Measurements from ENCODE around the gene LSM3. TPM values are rescaled to one million over a fixed set of nuclear protein-coding genes. Genes with fewer than 3 reads are reported as not detected.

The LSM3 gene
- total RNA-seq, 2 experiments from 2014 or later, result 12.4 to 21.9 TPM

DNA sequence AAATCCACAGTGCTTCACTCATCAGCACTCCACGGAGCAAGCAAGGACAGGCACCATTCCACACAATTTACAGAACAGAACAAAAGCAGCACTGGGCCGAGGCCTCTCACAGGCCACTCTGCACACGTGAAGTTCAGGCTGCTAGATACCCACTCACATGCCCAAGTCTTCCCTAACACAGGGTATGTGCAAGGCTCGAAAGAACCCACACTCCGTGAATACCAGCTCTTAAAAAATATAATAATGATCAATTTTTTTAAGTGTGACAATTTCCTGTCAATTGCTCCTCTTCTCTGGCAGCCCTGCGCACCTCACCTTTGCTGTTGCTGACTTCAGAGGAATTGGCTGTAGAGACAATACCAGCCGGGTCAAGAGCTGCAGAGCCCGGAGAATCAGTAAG lies 19.2 kb upstream of the LSM3 start:
- H3K4me3 ChIP-seq (ENCODE audit: low read depth, low read length, poor library complexity, severe bottlenecking), result no peak overlapping the region
- H3K4me1 ChIP-seq (ENCODE audit: insufficient read depth, low read length, poor library complexity, severe bottlenecking), result no peaks in the 10 kb centered on the region
- intact Hi-C loops (cut with micrococcal nuclease; ENCODE audit: unreplicated experiment), result no loop called here
- H3K9me2 ChIP-seq (ENCODE audit: insufficient read depth, low read length), result no peaks in the 10 kb centered on the region
- TF ChIP-seq EZH2phosphoT487 (IDR thresholded peaks at IDR 0.05; ENCODE audit: borderline replicate concordance, low read depth, low read length), result no peak
- TF ChIP-seq, protein P1, sequence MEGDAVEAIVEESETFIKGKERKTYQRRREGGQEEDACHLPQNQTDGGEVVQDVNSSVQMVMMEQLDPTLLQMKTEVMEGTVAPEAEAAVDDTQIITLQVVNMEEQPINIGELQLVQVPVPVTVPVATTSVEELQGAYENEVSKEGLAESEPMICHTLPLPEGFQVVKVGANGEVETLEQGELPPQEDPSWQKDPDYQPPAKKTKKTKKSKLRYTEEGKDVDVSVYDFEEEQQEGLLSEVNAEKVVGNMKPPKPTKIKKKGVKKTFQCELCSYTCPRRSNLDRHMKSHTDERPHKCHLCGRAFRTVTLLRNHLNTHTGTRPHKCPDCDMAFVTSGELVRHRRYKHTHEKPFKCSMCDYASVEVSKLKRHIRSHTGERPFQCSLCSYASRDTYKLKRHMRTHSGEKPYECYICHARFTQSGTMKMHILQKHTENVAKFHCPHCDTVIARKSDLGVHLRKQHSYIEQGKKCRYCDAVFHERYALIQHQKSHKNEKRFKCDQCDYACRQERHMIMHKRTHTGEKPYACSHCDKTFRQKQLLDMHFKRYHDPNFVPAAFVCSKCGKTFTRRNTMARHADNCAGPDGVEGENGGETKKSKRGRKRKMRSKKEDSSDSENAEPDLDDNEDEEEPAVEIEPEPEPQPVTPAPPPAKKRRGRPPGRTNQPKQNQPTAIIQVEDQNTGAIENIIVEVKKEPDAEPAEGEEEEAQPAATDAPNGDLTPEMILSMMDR (conservative IDR thresholded peaks at IDR 0.05; ENCODE audit: low read length), result no peak
- DNase-seq (ENCODE audit: low spot score), result no peak
- no peak overlapping the region for H2AFZ ChIP-seq (ENCODE audit: low read length)
- peaks cover 95% of the 10 kb centered on the region for H3K36me3 ChIP-seq (ENCODE audit: insufficient read depth, low read length)
- H3K27ac ChIP-seq (ENCODE audit: low read depth, low read length, poor library complexity, severe bottlenecking), result no peak overlapping the region
- peaks cover 20% of the 10 kb centered on the region for H3K9me3 ChIP-seq (ENCODE audit: low read length)
- ChIA-PET CTCF (ENCODE audit: unreplicated experiment) (interaction anchor here (1.1 kb wide), 1 partner anchor 220 kb away, joined by 3 read pairs; no protein-coding TSS in a partner anchor), POLR2A (no interaction called here)
- H3K79me2 ChIP-seq (ENCODE audit: insufficient read depth, low read depth, low read length), result no peaks in the 10 kb centered on the region
- no peak overlapping the region for H3K4me2 ChIP-seq (ENCODE audit: low read length)
- no peaks in the 10 kb centered on the region for H4K20me1 ChIP-seq (ENCODE audit: insufficient read depth, low read length)
- no TSS peak for BruUV-seq (replicated peaks)

DNA sequence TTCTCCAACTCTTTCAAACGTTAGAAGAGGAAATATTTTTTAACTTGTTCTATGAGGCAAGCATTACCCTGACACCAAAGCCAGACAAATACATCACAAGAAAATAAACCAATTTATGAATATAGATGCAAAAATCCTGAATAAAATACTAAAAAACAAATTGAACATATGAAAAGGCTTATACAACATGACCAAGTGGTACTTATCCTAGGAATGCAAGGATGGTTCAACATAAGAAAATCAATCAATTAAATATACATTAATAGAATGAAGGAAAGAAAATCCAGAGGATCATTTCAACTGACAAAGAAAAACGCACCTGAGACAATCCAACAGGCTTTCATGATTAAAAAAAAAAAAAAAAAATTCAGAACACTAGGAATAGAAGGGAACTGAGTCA lies 17.3 kb upstream of the LSM3 start:
- no peak for DNase-seq (ENCODE audit: low spot score)
- TF ChIP-seq EZH2phosphoT487 (IDR thresholded peaks at IDR 0.05; ENCODE audit: borderline replicate concordance, low read depth, low read length), result no peak
- TF ChIP-seq, protein P1 (conservative IDR thresholded peaks at IDR 0.05; ENCODE audit: low read length), result no peak
- no peaks in the 10 kb centered on the region for H3K9me2 ChIP-seq (ENCODE audit: insufficient read depth, low read length)
- POLR2A ChIA-PET, result no interaction called here
- H4K20me1 ChIP-seq (ENCODE audit: insufficient read depth, low read length), result no peaks in the 10 kb centered on the region
- H3K79me2 ChIP-seq (ENCODE audit: insufficient read depth, low read depth, low read length), result no peaks in the 10 kb centered on the region
- no peaks in the 10 kb centered on the region for H3K4me1 ChIP-seq (ENCODE audit: insufficient read depth, low read length, poor library complexity, severe bottlenecking)
- no peak overlapping the region for H3K27ac ChIP-seq (ENCODE audit: low read depth, low read length, poor library complexity, severe bottlenecking)
- no peak overlapping the region for H2AFZ ChIP-seq (ENCODE audit: low read length)
- peaks cover 96% of the 10 kb centered on the region for H3K36me3 ChIP-seq (ENCODE audit: insufficient read depth, low read length)
- intact Hi-C loops (cut with micrococcal nuclease; ENCODE audit: unreplicated experiment), result no loop called here
- peaks cover 20% of the 10 kb centered on the region for H3K9me3 ChIP-seq (ENCODE audit: low read length)
- no peak overlapping the region for H3K4me3 ChIP-seq (ENCODE audit: low read depth, low read length, poor library complexity, severe bottlenecking)
- no peak overlapping the region for H3K4me2 ChIP-seq (ENCODE audit: low read length)
- BruUV-seq (replicated peaks), result no TSS peak
- CTCF ChIA-PET (ENCODE audit: unreplicated experiment), result no interaction called here

DNA sequence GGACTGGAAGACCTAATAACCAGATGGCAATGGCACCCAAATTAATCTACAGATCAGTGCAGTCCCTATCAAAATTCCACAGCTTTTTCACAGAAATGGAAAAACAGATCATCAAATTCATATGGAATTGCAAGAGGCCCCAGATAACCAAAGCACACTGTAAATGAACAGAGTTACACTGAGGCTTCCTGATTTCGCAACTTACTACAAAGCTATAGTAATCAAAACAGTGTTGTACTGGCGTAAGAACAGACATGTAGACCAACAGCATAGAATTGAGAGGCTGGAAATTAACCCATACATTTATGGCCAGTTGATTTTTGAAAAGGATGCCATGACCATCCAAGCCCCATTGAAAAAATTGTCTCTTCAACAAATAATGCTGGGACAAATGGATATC lies 16.4 kb upstream of the LSM3 start:
- H3K4me1 ChIP-seq (ENCODE audit: insufficient read depth, low read length, poor library complexity, severe bottlenecking), result no peaks in the 10 kb centered on the region
- CTCF ChIA-PET (ENCODE audit: unreplicated experiment), result no interaction called here

More for the DNA sequence above, 16.4 kb upstream of the LSM3 start:
- no peaks in the 10 kb centered on the region for H4K20me1 ChIP-seq (ENCODE audit: insufficient read depth, low read length)
- no peaks in the 10 kb centered on the region for H3K9me2 ChIP-seq (ENCODE audit: insufficient read depth, low read length)
- no peak overlapping the region for H2AFZ ChIP-seq (ENCODE audit: low read length)
- peaks cover 94% of the 10 kb centered on the region for H3K36me3 ChIP-seq (ENCODE audit: insufficient read depth, low read length)
- no peak overlapping the region for H3K4me2 ChIP-seq (ENCODE audit: low read length)
- H3K27ac ChIP-seq (ENCODE audit: low read depth, low read length, poor library complexity, severe bottlenecking), result no peak overlapping the region
- intact Hi-C loops (cut with micrococcal nuclease; ENCODE audit: unreplicated experiment), result no loop called here
- no TSS peak for BruUV-seq (replicated peaks)
- TF ChIP-seq, protein P1 (conservative IDR thresholded peaks at IDR 0.05; ENCODE audit: low read length), result no peak
- TF ChIP-seq EZH2phosphoT487 (IDR thresholded peaks at IDR 0.05; ENCODE audit: borderline replicate concordance, low read depth, low read length), result no peak
- no peak for DNase-seq (ENCODE audit: low spot score)
- H3K4me3 ChIP-seq (ENCODE audit: low read depth, low read length, poor library complexity, severe bottlenecking), result no peak overlapping the region
- H3K79me2 ChIP-seq (ENCODE audit: insufficient read depth, low read depth, low read length), result no peaks in the 10 kb centered on the region
- peaks cover 20% of the 10 kb centered on the region for H3K9me3 ChIP-seq (ENCODE audit: low read length)
- POLR2A ChIA-PET, result no interaction called here
